Mucosa of rectum (tissue), 2 donors: ENCODE measurements around the gene SOX6.

Experiments
- H3K27ac ChIP-seq, 2 donors: one replicate each; pipeline ENCODE4 v1.7.0; 2013; ENCODE audit warnings: inconsistent platforms in 2 of 2, low read depth in 2 of 2, low read length in 2 of 2
- H3K27me3 ChIP-seq, 2 donors: one replicate each; pipeline ENCODE4 v1.7.0; 2013; ENCODE audit warnings: low read length in 2 of 2; ENCODE audit not compliant: control insufficient read depth in 2 of 2, insufficient read depth in 2 of 2
- H3K36me3 ChIP-seq, 2 donors: one replicate each; pipeline ENCODE4 v1.7.0; 2013; ENCODE audit warnings: low read length in 2 of 2; ENCODE audit not compliant: control insufficient read depth in 2 of 2, insufficient read depth in 2 of 2
- H3K4me1 ChIP-seq, 2 donors: one replicate each; pipeline ENCODE4 v1.7.0; 2013; ENCODE audit warnings: low read length in 2 of 2, mild to moderate bottlenecking in 1 of 2; ENCODE audit not compliant: control insufficient read depth in 2 of 2, insufficient read depth in 2 of 2
- H3K4me3 ChIP-seq, 2 donors: one replicate each; pipeline ENCODE4 v1.7.0; 2013; ENCODE audit warnings: low read length in 2 of 2
- H3K9ac ChIP-seq, 2 donors: one replicate each; pipeline ENCODE4 v1.7.0; 2013; ENCODE audit warnings: low read length in 2 of 2, low read depth in 1 of 2, mild to moderate bottlenecking in 1 of 2
- H3K9me3 ChIP-seq, 2 donors: one replicate each; pipeline ENCODE4 v1.7.0; 2013; ENCODE audit warnings: low read length in 2 of 2; ENCODE audit not compliant: control insufficient read depth in 2 of 2
- donor health status: healthy.
- donor health status: Normal muscosa, but diverticular disease.

The SOX6 gene

DNA sequence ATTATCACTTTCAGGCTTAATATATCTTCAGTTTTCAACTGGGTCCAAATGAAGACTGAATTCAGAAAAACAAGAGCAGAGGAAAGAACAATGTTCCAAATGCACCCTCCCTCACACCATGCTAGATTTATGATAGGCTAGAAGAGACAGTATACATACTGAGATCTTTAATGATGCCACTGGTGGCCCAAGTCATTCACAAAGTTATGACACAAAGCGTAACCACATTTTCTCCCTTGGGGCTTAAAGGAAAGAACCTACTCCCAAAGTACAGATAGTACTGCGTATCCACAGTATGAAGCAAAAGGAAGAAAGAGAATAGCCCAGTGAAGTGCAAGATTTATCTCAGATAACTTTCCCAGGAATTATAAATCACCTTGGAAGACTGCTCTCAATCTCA is 10.9 kb upstream of the SOX6 start:
- Histone ChIP-seq H3K9ac (no peak overlapping the region), H3K4me3 (no peak overlapping the region), H3K27me3 (no peaks in the 10 kb centered on the region), H3K27ac (no peak overlapping the region), H3K9me3 (no peaks in the 10 kb centered on the region), H3K4me1 (peaks cover 0 to 4% of the 10 kb centered on the region in 2 donors), H3K36me3 (no peaks in the 10 kb centered on the region)

DNA sequence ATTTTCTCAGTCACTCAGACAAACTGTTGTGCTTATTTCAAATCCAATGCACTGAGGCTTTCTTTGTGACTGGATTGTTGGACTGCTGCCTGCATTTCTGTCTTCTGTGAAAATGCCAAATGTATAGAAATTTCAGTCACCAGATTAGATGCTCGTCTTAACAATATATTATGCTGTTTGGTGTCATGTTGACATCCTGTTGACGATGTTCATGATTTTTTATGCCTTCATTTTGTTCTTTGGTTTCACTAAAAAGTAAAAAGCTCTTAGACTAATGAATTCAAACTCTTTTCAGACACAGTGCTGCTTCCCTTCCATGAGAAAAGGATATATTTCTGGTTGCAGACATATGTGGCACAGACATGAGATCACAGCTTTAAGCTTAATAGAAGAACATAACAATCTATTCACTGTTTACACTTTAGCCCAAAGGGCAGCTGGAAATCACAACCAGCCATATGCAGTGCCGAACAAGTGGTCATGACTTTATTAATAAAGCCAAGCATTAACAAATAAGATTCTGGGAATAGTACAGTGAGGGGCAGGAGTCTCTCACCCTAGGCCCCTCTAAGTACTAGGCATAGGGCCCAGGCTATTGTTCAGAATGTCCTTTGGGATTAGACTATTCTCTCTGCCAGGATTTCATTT is 9.4 kb upstream of the SOX6 start:
- Histone ChIP-seq H3K4me1 (peaks cover 0 to 4% of the 10 kb centered on the region in 2 donors), H3K9ac (no peak overlapping the region), H3K27ac (no peak overlapping the region), H3K9me3 (no peaks in the 10 kb centered on the region), H3K27me3 (no peaks in the 10 kb centered on the region), H3K4me3 (no peak overlapping the region), H3K36me3 (no peaks in the 10 kb centered on the region)

- no peak overlapping the region for H3K9ac ChIP-seq
- no peaks in the 10 kb centered on the region for H3K27me3 ChIP-seq
- no peak overlapping the region for H3K4me3 ChIP-seq
- no peaks in the 10 kb centered on the region for H3K9me3 ChIP-seq
- H3K27ac ChIP-seq = no peak overlapping the region
- peaks cover 0 to 4% of the 10 kb centered on the region in 2 donors for H3K4me1 ChIP-seq
- H3K36me3 ChIP-seq = no peaks in the 10 kb centered on the region
Observed at GRCh38 chr11:16364254-16364653, 7.9 kb upstream of the SOX6 start.

DNA sequence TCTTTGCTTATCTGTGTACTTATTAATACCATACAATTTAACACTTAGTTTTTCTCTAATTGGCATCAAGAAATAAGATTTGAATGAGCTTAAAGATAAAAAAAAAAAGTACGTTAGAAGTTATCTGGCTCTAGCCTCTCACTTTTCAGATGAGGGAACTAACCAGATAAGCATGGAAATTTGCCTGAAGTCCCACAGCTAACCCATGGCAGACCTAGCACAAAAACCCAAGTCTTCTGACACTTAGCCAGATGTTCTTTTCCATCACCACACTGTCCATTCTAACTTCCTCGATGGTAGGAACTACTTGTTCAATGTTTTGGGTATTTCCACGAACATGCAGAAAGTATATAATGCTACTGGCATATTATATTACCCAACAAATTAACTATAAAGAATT is 7.4 kb upstream of the SOX6 start:
- H3K27me3 ChIP-seq = no peaks in the 10 kb centered on the region
- H3K9me3 ChIP-seq = no peaks in the 10 kb centered on the region
- peaks cover 0 to 4% of the 10 kb centered on the region in 2 donors for H3K4me1 ChIP-seq
- no peak overlapping the region for H3K4me3 ChIP-seq
- H3K27ac ChIP-seq = no peak overlapping the region
- no peak overlapping the region for H3K9ac ChIP-seq
- H3K36me3 ChIP-seq = no peaks in the 10 kb centered on the region

- no peak overlapping the region for H3K9ac ChIP-seq
- peaks cover 0 to 4% of the 10 kb centered on the region in 2 donors for H3K4me1 ChIP-seq
- H3K27ac ChIP-seq = no peak overlapping the region
- H3K36me3 ChIP-seq = no peaks in the 10 kb centered on the region
- no peaks in the 10 kb centered on the region for H3K9me3 ChIP-seq
- H3K27me3 ChIP-seq = no peaks in the 10 kb centered on the region
- no peak overlapping the region for H3K4me3 ChIP-seq
Observed at GRCh38 chr11:16361108-16361865, 4.9 kb upstream of the SOX6 start.

DNA sequence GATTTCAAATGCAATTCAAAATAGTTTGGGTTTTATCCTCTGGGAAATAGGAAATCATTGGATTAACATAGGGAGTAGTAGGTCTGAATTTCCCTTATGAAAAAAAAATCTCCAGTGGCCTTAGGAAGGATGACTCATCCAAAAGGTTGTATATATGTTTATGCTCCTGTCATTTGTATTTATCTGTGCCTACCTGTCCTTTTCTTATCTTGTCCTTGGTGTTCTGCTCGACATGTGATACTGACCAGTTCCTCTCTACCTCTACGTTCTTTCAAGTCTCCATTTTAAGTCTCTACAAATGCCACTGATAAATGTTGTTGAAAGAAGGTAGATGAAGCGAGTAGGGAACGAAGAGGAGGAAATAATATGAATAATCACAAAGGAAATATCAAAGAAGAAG is 3.0 kb upstream of the SOX6 start:
- peaks cover 0 to 1% of the 10 kb centered on the region in 2 donors for H3K4me1 ChIP-seq
- no peak overlapping the region for H3K27ac ChIP-seq

GRCh38 chr11:16358726-16359125 is 2.4 kb upstream of the SOX6 start:
- no peaks in the 10 kb centered on the region for H3K27me3 ChIP-seq
- no peaks in the 10 kb centered on the region for H3K4me1 ChIP-seq
- H3K36me3 ChIP-seq = no peaks in the 10 kb centered on the region
- no peaks in the 10 kb centered on the region for H3K9me3 ChIP-seq
- no peak overlapping the region for H3K27ac ChIP-seq
- no peak overlapping the region for H3K4me3 ChIP-seq
- H3K9ac ChIP-seq = no peak overlapping the region

More for the DNA sequence above, 3.0 kb upstream of the SOX6 start:
- Histone ChIP-seq H3K9me3 (no peaks in the 10 kb centered on the region), H3K27me3 (no peaks in the 10 kb centered on the region), H3K4me3 (no peak overlapping the region), H3K9ac (no peak overlapping the region), H3K36me3 (no peaks in the 10 kb centered on the region)

- no peak overlapping the region for H3K27ac ChIP-seq
- H3K9me3 ChIP-seq = no peaks in the 10 kb centered on the region
- no peak overlapping the region for H3K9ac ChIP-seq
- H3K4me1 ChIP-seq = no peaks in the 10 kb centered on the region
- no peak overlapping the region for H3K4me3 ChIP-seq
- H3K36me3 ChIP-seq = no peaks in the 10 kb centered on the region
- H3K27me3 ChIP-seq = no peaks in the 10 kb centered on the region
Observed at GRCh38 chr11:16357775-16358174, 1.4 kb upstream of the SOX6 start.

DNA sequence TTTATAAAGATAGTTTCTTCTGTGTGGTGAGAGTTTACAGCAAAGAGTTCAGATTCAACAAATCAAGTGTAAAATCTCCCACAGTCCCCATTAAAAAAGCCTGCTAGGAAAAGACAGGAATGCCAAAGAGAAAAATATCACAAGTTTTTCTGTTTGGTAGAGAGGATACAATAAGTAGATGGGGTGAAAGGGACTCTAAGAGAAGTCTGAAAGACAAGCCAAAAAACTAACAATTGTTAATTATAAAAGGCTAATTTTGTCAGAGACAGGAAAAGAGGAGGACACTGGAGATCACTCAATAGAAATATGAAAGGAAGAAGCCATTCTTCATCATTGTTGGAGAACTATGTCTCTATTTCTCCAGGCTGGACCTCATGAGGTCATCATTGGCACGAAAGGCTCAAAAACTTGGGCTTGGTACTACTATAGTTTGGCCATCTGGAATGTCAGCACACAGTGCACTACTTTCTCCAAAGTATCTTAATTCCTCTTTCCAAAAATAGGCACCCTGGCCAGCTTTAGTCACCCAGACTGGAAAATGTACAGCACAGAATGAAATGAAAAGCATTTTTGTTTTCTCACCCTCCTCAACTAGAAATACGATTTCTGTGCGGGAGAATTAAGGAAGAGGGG is 531 bp upstream of the SOX6 start:
- H3K27me3 ChIP-seq = no peaks in the 10 kb centered on the region
- no peaks in the 10 kb centered on the region for H3K36me3 ChIP-seq
- H3K4me1 ChIP-seq = no peaks in the 10 kb centered on the region
- H3K4me3 ChIP-seq = no peak overlapping the region
- H3K9ac ChIP-seq = no peak overlapping the region
- no peaks in the 10 kb centered on the region for H3K9me3 ChIP-seq
- no peak overlapping the region for H3K27ac ChIP-seq

DNA sequence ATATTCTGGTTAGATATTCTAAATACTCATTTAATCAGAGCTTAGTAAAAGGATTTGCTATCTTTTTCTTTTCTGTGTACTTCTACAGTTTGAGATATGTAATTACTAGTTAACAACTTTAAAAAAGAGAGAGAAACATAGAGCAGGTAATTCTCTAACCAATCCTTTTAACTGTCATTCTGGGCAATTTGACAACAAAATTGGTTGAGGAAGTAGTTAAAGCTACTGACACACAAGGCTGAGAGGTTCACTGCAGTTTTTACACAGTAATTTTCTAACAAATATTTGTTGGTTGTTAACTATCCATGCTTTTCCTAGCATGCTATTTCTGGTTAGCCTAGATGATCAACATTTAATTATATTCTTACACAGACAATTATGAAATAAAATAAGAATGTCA is 3.6 kb downstream of the SOX6 start:
- Histone ChIP-seq H3K4me3 (no peak overlapping the region), H3K27ac (no peak overlapping the region), H3K9me3 (no peaks in the 10 kb centered on the region), H3K36me3 (no peaks in the 10 kb centered on the region), H3K27me3 (no peaks in the 10 kb centered on the region), H3K9ac (no peak overlapping the region), H3K4me1 (no peaks in the 10 kb centered on the region)
